HG02852 (cell line): ENCODE results near the gene NEU2.
"Not testable (repeated sequence)": the region's sequence is repeated elsewhere in the genome, so short reads cannot be mapped to it uniquely, and the experiment has no call there.

Experiments
- ATAC-seq: cut with Tn5 transposase; IDR thresholded peaks from one replicate; pipeline ENCODE4 v1.9.1; 2021; ENCODE audit warnings: mild to moderate bottlenecking, moderate library complexity; ENCODE audit not compliant: unreplicated experiment

Gene NEU2

GRCh38 chr2:233053928-233054784 is 21.7 kb downstream of the NEU2 start:
- ATAC-seq, result peak; percentile 52

GRCh38 chr2:233055362-233055761 is 22.9 kb downstream of the NEU2 start:
- ATAC-seq, result no peak

GRCh38 chr2:233056961-233057605 is 24.6 kb downstream of the NEU2 start:
- ATAC-seq, result no peak

- ATAC-seq, result no peak
These were observed 26.5 kb downstream of the NEU2 start for GRCh38 chr2:233058717-233059546.

- ATAC-seq, result no peak
These were observed 27.0 kb downstream of the NEU2 start for GRCh38 chr2:233059547-233059796.

- ATAC-seq, result peak; percentile 45
These were observed 27.5 kb downstream of the NEU2 start, which contains the start of gene INPP5D for GRCh38 chr2:233059797-233060500. Gene INPP5D (plus strand): TSS chr2:233060342. CDS start chr2:233060479, 137 bp downstream.

GRCh38 chr2:233060501-233060979 is 28.1 kb downstream of the NEU2 start:
- ATAC-seq, result no peak

GRCh38 chr2:233060980-233061590 is 28.6 kb downstream of the NEU2 start:
- ATAC-seq, result no peak

- peak; percentile 32 for ATAC-seq
These were observed 29.3 kb downstream of the NEU2 start for GRCh38 chr2:233061591-233062450.

GRCh38 chr2:233062451-233062850 is 30.0 kb downstream of the NEU2 start:
- ATAC-seq, result no peak

GRCh38 chr2:233062946-233063268 is 30.4 kb downstream of the NEU2 start:
- ATAC-seq, result no peak

- ATAC-seq, result peak; percentile 49
These were observed 30.9 kb downstream of the NEU2 start for GRCh38 chr2:233063269-233063975.

- ATAC-seq, result no peak
These were observed 31.5 kb downstream of the NEU2 start for GRCh38 chr2:233063976-233064411.

GRCh38 chr2:233064530-233065199 is 32.2 kb downstream of the NEU2 start:
- ATAC-seq, result no peak

GRCh38 chr2:233065200-233065589 is 32.7 kb downstream of the NEU2 start:
- ATAC-seq, result not testable (repeated sequence)

GRCh38 chr2:233065954-233066470 is 33.5 kb downstream of the NEU2 start:
- no peak for ATAC-seq

- no peak for ATAC-seq
These were observed 36.4 kb downstream of the NEU2 start for GRCh38 chr2:233068762-233069418.

- ATAC-seq, result no peak
These were observed 40.4 kb downstream of the NEU2 start for GRCh38 chr2:233072838-233073237.
